AG20443 (cell line): ENCODE results near the gene ACER2.
"Not testable (repeated sequence)": the region's sequence is repeated elsewhere in the genome, so short reads cannot be mapped to it uniquely, and the experiment has no call there.

Experiments used
- DNase-seq: peaks from one replicate; pipeline ENCODE4 v3.0.0; 2012; ENCODE audit warnings: low spot score, mixed read lengths

Gene ACER2

DNA sequence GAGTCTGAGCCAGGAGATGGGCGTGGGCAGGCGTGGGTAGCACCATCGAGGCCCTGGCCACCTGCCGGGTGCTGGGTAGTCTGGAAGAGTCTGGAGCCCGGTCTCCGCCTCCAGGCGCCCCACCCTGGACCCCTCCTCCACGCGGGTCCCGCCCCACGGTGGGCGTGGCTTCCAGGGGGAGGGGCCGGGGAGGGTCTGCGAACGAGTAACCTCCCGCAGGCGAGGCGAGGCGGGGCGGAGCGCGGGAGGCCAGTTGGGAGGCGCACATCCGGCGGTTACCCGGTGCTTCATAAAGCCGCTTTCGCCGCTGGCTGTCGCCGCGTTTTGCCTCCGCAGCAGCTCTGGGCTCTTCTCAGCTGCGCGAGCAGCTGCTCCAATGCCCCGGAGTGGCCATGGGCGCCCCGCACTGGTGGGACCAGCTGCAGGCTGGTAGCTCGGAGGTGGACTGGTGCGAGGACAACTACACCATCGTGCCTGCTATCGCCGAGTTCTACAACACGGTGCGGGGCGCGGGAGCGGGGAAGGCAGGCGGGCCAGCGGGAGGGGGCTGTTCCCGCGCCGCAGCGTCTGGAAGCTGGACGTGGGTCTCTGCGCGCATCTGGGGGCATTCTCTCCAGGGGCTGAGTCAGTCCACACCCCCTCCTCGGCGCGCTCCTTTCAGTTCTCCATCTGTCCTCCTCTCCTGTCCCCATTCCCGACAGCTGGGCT, at the start of gene ACER2:
ACER2 (plus strand) TSS at position 317 of the 708 bp plus-strand sequence; CDS start at position 393, 76 bp downstream.
- peak; percentile 98 for DNase-seq

DNA sequence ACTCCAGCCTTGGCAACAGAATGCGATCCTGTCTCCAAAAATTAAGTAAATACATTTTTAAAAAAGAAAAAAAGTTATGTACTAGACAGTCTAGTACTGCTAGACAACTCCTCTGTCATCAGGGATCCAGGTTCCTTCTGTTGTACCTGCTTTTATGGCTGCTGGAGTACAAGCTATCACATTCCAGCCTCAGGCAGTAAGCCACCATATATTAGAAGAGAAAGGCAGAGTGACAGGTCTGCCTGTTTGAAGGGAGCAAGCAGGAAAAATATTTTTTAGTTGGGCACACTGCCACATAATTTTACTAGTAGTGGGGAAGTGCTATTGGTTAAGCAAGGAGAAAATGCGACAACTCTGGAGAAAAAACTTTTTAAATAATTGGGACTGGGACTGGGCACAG, 39.7 kb upstream of the ACER2 start:
- no peak for DNase-seq

DNA sequence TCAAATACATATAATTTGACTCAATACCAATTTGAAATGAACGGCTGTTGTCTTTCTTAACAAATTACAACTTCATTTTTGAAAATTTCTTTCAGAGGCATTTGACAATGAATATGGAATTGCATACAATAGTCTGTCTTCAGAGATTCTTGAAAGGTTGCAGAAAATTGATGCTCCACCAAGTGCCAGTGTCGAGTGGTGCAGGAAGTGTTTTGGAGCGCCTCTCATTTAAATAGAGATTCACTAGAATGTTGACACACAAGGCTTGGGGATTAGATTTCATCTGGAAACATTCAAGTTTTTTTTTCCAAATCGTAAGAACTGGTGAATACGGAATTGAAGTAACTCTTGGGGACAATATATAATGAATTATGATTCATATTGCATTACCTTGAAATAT, 36.9 kb upstream of the ACER2 start:
- DNase-seq, result no peak

DNA sequence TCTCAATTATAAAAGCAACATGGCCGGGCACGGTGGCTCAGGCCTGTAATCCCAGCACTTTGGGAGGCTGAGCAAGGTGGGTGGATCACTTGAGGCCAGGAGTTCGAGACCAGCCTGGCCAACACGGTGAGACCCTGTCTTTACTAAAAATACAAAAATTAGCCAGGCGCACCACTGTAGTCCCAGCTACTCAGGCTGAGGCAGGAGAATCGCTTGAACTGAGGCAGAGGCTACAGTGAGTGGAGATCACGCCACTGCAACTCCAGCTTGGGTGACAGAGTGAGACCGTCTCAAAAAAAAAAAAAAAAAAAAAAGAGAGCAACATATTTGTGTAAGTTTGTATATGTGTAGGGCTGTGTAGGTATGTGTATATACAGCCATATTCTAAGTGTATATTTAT, 36.2 kb upstream of the ACER2 start:
- DNase-seq, result no peak

DNA sequence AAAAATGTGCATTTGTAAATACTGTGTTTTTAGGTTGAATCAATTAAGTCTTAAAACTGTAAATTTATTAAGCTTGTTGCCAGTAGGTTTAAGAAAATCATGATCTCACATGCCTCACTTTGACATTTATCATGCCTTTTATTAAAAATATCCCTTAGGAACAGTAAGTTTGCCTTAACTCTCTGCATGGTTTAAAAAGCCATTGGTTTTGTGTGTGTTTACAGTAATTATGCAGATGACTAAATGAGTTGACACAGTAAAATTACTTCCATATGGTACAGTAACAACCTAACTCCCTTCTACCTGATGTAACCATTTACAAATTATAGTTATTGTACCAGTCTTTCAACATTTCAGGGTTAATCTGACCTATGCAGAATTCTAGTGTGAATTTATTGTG, 35.3 kb upstream of the ACER2 start:
- no peak for DNase-seq

DNA sequence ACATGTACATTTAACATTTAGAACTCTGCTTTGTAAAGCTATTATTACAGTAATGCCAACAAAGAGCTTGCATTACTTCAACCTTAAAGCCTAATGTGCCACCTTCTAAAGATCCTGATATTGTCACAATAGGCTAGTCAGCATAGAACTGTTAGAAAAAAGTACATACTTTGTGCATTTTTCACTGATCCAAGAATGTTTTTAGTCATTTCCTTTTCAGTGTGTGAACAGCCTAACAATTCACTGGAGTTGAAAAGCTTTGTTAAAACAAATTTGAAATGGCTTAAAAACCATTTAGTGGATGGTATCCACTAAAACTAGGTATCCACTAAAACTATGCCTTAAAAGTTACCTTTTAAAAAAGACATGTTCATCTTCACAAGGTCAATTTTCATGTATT, 33.3 kb upstream of the ACER2 start:
- peak; percentile 13 for DNase-seq

DNA sequence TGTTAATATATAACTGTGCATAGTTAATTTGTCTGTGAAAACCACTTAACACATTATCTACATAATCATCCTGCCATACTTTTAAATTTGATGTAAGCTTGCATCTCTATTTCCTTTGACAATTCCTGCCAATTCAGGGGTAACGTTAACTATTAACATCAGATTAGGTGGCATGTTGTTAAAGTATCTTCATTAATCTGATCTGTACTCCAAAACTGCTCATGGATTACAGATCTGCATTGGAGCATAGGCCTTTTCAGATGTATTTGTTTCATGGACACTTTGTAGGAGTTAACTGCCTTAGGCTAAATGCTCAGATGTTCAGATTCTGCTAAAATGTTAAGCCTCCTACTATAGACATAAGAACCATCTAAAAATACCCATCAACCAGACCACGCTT, 31.9 kb upstream of the ACER2 start:
- no peak for DNase-seq

DNA sequence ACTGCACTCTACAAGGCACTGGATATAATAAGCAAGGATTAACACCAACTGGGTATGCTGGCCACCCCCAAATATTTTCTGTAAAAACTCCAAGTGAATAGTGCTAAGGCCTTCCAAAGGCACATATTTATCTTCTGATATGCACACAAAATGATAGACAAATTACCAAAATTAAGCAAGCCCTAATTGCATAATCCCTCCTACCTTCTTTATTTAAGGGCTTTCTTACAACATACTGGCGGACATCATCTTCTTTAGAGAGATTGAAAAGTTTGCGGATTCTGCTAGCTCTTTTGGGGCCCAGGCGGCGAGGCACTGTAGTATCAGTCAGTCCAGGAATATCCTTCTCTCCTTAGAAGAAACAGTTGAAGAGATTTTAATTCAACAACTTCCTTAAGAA, 30.6 kb upstream of the ACER2 start:
- DNase-seq, result no peak

DNA sequence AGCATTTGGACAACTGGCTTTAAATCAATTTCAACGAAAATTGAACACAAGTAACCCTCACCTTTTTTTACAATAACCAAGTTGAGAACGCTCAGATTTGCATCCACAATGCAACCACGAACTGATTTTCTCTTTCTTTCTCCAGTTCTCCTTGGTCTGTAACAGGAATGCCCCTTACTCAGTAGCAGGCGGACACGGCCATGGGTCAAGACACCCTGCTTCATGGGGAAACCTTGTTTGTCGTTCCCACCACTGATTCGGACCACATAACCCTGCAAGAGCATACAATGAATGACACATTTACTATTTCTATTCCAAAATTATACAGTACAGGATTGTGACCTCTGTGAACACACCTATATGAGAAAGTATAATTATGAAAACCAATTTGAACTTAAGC, 30.2 kb upstream of the ACER2 start:
- DNase-seq, result no peak

DNA sequence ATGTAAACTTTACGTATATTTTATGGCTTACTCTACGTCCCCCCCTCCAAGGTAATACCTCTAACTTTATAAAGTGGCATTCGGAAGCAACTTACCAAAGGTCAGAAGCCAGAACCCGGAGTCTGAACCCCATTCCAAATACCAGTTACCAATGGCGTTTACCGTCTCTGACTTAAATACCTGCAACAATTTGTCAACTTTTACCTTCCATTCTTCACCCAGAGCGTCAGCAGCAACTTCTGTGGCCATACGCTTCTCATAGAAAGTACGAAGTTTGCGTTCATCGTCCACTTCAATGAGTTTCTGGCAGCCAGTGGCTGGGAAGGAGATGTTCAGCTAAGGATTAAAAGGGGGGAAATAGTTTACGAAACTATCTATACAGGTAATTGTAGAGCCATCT, 29.5 kb upstream of the ACER2 start:
- no peak for DNase-seq

DNA sequence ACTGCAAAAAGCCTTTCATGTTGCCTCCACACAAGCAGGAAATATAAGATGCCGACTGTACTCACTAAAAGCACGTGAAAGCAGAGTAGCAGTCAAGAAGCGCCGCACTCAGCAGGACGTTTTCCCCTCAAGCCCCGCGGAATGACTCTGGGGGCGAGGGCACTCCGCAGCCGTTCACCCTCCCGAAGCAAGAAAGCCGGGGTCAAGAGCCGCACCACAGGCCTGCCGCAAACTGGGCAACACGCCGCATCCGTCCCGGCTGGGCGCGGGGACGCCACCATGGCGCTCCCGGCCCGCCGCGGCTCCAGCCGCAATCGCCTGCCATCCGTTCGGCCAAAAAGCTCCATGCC, 29.1 kb upstream of the ACER2 start:
- peak; percentile 44 for DNase-seq

DNA sequence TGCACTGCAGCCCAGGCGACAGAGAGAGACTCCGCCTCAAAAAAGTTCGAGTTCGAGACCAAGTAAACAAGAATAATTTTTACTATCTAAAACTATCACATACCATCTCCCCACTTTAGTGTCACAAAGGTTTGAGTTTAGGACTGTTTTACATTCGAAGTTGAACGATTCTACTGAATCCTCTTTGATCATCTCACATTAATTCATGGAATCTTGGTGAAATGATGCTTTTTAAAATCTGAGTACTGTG, 28.1 kb upstream of the ACER2 start:
- DNase-seq, result no peak

DNA sequence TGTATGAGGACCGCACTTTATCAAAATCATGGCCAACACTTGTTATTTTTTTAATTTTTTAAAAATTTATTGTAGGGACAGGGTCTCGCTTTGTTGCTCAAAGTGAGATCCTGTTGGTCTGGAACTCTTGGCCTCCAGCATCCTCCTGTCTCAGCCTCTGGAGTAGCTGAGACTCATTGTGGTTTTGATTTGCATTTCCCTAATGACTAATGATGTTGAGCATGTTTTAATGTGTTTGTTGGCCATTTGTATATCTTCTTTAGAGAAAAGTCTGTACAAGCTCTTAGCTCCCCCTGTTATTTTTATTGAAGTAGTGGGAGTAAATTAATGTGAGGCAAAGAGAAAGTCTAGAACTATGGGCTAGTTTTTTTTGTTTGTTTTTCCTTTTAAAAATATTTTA, 27.2 kb upstream of the ACER2 start:
- no peak for DNase-seq

DNA sequence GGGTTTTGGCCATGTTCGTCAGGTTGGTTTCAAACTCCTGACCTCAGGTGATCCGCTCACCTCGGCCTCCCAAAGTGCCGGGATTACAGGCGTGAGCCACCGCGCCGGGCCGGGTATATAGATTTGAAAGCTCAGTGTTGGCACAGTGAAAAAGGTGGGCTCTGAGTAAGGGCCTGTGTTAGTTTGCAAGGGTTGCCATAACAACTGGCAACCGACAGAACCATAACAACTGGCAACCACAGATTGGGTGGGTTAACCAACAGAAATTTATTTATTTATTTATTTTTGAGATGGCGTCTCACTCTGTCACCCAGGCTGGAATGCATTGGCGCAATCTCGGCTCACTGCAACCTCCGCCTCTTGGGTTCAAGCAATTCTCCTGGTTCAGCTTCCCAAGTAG, 23.6 kb upstream of the ACER2 start:
- not testable (repeated sequence) for DNase-seq

DNA sequence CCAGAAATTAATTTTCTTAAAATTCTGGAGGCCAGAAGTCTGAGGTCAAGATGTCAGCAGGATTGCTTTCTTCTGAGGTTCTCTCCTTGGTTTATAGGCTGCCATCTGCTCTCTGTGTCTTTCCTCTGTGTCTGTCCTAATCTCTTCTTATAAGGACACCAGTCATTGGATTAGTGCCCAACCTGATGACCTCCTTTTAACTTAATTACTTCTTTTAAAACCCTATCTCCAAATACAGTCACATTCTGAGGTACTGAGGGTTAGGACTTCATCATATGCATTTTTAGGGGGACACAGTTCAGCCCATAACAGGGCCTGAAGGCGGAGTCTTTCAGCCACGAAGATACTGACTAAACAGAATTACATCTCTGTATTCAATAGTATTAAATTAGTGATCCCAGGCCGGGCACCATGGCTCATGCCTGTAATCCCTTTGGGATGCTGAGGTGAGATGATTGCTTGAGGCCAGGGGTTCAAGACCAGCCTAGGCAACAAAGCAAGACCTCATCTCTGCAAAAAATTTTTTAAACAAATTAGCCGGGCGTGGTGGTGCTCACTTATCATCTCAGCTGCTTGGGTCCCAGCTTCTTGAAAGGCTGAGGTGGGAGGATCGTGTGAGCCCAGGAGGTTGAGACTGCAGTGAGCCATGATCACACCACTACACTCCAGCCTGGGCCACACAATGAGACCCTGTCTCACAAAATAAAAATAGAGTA, 22.9 kb upstream of the ACER2 start:
- DNase-seq, result no peak

DNA sequence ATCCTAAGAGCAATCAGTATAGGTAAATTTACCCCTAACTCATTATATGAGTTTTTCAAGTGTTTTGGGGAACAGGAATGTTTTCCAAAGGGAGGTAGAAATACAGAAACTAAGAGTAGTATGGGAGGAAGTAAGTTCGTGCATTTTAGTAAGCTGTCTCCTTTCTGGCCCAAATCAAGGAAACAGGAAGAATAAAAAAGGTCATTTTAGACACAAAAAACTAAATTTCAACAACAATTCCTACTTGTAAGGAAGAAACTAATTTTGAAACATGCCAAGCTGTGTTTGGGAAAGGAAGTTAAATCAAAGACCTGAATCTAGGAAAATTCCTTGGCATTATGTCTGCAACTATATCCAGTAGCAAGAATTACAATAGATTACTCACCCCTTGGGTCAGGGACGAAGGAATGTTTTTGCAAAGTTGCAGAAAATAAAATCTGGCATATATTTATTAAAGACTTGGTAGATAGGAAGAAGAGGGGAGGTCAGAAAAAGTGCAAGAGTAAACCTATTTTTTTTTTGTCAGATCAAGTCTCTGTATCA, 22.2 kb upstream of the ACER2 start:
- DNase-seq, result no peak

DNA sequence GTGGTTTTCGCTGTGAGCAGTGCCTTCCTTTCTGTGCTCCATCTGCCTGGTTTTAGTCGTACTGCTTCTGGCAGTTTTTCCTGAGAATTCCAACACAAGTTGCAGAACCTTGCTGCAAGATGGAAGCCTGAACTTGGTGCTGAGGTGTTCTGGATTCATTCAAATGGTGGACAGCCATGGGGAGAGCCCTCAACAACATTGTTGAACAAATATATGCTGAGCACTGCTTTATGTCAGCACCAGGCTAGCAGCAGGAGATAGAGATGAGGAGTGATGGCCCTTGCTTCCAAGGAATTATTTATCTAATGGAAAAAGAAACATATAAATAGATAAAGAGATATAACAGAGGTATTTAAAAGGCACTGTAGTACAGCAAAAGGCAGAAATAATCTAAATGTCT, 21.5 kb upstream of the ACER2 start:
- DNase-seq, result no peak

DNA sequence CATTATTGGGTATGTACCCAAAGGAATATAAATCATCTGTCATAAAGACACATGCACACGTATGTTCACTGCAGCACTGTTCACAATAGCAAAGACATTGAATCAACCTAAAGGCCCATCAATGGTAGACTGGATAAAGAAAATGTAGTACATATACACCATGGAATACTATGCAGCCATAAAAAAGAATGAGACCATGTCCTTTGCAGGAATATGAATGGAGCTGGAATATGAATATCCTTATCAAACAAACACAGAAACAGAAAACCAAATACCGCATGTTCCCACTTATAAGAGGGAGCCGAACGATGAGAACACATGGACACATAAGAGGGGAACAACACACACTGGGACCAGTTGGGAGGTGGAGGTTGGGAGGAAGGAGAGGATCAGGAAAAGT, 19.3 kb upstream of the ACER2 start:
- DNase-seq, result not testable (repeated sequence)

DNA sequence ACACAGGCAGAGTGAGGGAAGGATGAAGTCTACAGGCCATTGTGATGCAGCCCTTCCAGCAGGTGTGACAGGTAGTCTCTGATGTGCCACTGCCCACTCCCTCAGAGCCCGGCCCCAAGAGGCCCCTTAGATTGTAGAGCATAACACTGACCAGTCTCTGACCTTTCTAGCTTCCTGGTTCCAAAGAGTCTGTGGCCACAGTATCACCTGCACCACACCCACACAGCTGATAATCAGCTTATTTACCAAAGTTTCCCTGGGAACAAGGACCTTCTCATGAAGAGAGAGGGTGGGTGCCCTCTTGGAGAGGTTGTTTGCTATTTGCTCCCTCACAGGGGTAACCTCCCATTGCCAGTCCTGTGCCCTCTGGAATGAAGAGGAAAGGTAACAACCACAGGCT, 11.0 kb upstream of the ACER2 start:
- DNase-seq, result no peak

DNA sequence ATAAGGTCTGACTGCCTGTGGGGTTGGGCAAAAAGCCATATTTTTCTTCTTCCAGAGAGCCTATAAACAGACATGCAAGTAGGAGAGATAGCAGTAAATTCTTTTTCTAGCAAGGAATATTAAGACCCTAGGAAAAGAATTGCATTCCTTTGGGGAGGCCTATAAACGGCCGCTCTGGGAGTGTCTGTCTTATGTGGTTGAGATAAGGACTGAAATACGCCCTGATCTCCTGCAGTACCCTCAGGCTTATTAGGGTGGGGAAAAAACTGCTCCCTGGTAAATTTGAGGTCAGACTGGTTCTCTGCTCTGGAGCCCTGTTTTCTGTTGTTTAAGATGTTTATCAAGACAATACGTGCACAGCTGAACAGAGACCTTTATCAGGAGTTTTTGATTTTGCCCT, 5.6 kb upstream of the ACER2 start:
- DNase-seq, result not testable (repeated sequence)

DNA sequence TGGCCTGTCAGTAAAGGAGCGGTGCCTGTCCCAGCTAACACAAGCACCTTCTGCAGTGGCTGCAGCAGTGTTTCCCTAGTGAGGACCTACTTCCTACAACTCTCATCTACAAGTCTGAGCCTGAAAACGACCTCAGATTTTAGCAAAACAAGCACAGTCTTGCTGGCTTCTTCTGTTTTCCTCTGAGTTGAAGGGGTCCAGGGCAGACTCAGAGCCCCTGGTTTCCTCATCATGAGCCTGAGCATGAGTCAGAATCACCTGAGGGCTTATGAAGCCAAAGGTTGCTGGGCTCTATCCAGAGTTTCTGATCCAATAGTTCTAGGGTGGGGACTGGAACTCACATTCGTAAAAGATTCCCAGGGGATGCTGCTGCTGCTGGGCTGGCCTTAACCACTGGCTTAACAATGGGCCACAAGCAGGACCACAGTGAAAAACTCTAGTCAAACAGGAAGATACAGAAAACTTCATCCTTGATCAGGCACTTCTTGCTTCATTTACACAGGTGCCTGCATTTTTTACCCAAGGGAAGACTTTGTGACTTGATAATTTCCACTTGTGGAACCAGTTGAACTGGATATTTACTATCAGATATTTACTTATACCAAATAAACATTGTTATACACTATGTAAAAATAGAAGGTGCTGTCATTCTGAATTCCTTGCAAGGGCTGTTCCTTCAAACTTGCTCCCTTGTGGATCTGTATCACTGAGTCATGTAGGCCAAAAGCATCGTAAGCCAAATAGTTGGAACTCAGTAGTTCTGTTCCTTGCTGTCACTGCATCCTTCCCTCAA, 4.3 kb upstream of the ACER2 start:
- no peak for DNase-seq

DNA sequence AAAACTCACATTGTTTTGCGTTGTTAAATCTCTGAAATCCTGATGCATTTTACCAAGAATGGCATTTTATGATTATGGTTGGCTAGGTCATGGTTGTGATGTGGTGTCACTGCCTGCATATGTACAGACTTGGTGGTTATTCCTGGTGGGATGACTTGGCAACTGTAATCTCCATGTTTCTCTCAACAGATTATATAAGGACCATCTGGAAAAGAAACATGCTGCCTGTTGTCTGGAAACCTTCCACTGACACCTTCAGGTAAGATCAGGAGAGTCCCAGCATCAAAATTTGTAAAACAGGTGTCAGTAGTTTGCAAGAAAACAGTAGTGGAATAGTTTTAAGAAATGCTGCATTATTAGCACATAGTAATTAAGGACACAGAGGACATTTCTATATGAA, 3.0 kb upstream of the ACER2 start:
- DNase-seq, result no peak

DNA sequence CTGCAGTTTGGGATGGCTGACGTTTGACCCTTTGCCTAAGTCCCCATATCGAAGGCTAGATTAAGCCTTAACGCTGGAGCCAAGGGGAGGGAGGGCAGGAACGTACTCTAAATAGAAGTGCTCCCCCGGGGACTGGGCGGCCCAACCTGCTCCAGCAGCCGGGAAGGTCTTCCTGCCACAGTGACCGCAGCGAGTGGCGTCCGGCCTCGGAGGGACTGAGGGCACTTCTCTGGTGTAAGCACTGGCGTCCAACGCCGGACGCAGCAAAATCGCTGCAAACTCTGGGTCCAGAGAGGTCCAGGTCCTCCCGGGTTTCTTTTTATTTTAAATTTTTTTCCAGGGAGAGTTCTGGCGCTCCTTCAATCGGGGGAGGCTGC, 505 bp upstream of the ACER2 start:
- DNase-seq, result no peak
